Prostate gland (tissue), 2 donors: Measurements from ENCODE around the gene GFI1. TPM values are rescaled to one million over a fixed set of nuclear protein-coding genes. Genes with fewer than 3 reads are reported as not detected.
"Not testable (repeated sequence)": the region's sequence is repeated elsewhere in the genome, so short reads cannot be mapped to it uniquely, and the experiment has no call there.

Experiments used
- DNase-seq: peaks from one replicate; pipeline ENCODE4 v3.0.0-alpha.2; 2019; ENCODE audit warnings: low spot score
- H3K27ac ChIP-seq, 2 donors: fragments of 200-600 bp; sonication (generic); 2 replicates each; pipeline ENCODE4 v1.5.1; 2017 to 2019
- H3K27me3 ChIP-seq: fragments of 200-600 bp; sonication (generic); replicated peaks from 2 replicates; pipeline ENCODE4 v1.5.1; 2019; ENCODE audit not compliant: insufficient read depth
- H3K36me3 ChIP-seq, 2 donors: fragments of 200-600 bp; sonication (generic); 1 replicate in 1 of 2; 2 replicates in 1 of 2; pipeline versions ENCODE4 v1.5.1 to v1.8.1; 2017 to 2019
- H3K4me1 ChIP-seq: fragments of 200-600 bp; sonication (generic); replicated peaks from 2 replicates; pipeline ENCODE4 v1.5.1; 2019
- H3K4me3 ChIP-seq, 2 donors: fragments of 200-600 bp; sonication (generic); 2 replicates each; pipeline ENCODE4 v1.5.1; 2017 to 2019
- H3K9me3 ChIP-seq: fragments of 200-600 bp; sonication (generic); 2 replicates; pipeline ENCODE4 v1.5.1; 2017
- CTCF ChIP-seq, 4 experiments: fragments of 200-600 bp in 2 of 4; fragments of 450-650 bp in 2 of 4; sonication (generic) in 2 of 4; IDR thresholded peaks; 1 replicate in 3 of 4; 2 replicates in 1 of 4; pipeline ENCODE4 v1.5.1; 2016 to 2019; ENCODE audit warnings: antibody characterized with exemption in 4 of 4, mild to moderate bottlenecking in 2 of 4, moderate library complexity in 2 of 4
- POLR2A ChIP-seq: fragments of 450-650 bp; IDR thresholded peaks from one replicate; pipeline ENCODE4 v1.6.1; 2016; ENCODE audit warnings: antibody characterized with exemption, mild to moderate bottlenecking
- POLR2AphosphoS5 ChIP-seq: sonication (generic); formaldehyde crosslinking; IDR thresholded peaks from one replicate; pipeline ENCODE4 v1.6.1; 2017; ENCODE audit warnings: antibody characterized with exemption
- WGBS: methylation state at CpG from one replicate; pipeline ENCODE4 v1.1.5; 2018; 5-methylcytosine and 5-hydroxymethylcytosine counted together
- intact Hi-C: fragments of 100-400 bp; cut with DNase I; formaldehyde crosslinking; loops from one replicate; pipeline ENCODE4 v1.14.2; 2022
- total RNA-seq, 2 donors: library from RNA; depleted of rRNA; stranded (reverse); fragments of >200 nt; gene quantifications; one replicate each; pipeline ENCODE4 v1.1.0, GENCODE V29; 2016

GFI1 gene
- 1 to 10 TPM in 1 of 2 donors, under 1 TPM in 1; 0.32 to 2.1 TPM for total RNA-seq

- TF ChIP-seq POLR2A (no peak), CTCF (IDR thresholded peaks at IDR 0.05) (no peak)
- intact Hi-C loops, result no loop called here
- H3K36me3 ChIP-seq, result no peaks in the 10 kb centered on the region
- H3K9me3 ChIP-seq, result no peaks in the 10 kb centered on the region
- H3K27me3 ChIP-seq, result peaks cover 41% of the 10 kb centered on the region
- WGBS, result 3% methylated on average over 76 of the region's 77 CpGs
- DNase-seq, result no peak
- peak within 1 kb of the TSS; percentile 30 to 38 for H3K4me3 ChIP-seq
- peaks cover 17% of the 10 kb centered on the region for H3K4me1 ChIP-seq
- no peak within 1 kb of the TSS for H3K27ac ChIP-seq
These were observed at the start of gene GFI1 for GRCh38 chr1:92486251-92487077. Gene GFI1 (minus strand): TSS chr1:92486925. CDS start chr1:92483487, 3,438 bp downstream.

GRCh38 chr1:92532371-92532770 lies 45.6 kb upstream of the GFI1 start:
- intact Hi-C loops, DNase-seq: not testable (repeated sequence)

GRCh38 chr1:92531939-92532338 lies 45.2 kb upstream of the GFI1 start:
- H3K4me1 ChIP-seq, H3K27me3 ChIP-seq, intact Hi-C loops, H3K36me3 ChIP-seq, H3K27ac ChIP-seq, H3K9me3 ChIP-seq, DNase-seq, H3K4me3 ChIP-seq: not testable (repeated sequence)
- WGBS, result 96% methylated on average over 3 of the region's 3 CpGs

More at GRCh38 chr1:92532371-92532770, 45.6 kb upstream of the GFI1 start:
- H3K27ac ChIP-seq, H3K9me3 ChIP-seq, H3K27me3 ChIP-seq, H3K4me1 ChIP-seq, H3K4me3 ChIP-seq, H3K36me3 ChIP-seq: not testable (repeated sequence)
- WGBS, result 91% methylated on average over 4 of the region's 4 CpGs

GRCh38 chr1:92527670-92528069 lies 40.9 kb upstream of the GFI1 start:
- H3K4me3 ChIP-seq, result no peak overlapping the region
- no peak for DNase-seq
- intact Hi-C loops, result no loop called here
- no peaks in the 10 kb centered on the region for H3K9me3 ChIP-seq
- 98% methylated on average over 2 of the region's 2 CpGs for WGBS
- no peak overlapping the region for H3K27ac ChIP-seq
- no peaks in the 10 kb centered on the region for H3K27me3 ChIP-seq
- H3K36me3 ChIP-seq, result no peaks in the 10 kb centered on the region
- H3K4me1 ChIP-seq, result no peaks in the 10 kb centered on the region
- no peak for TF ChIP-seq POLR2A
- TF ChIP-seq CTCF (IDR thresholded peaks at IDR 0.05), result no peak
- TF ChIP-seq POLR2AphosphoS5, result no peak

GRCh38 chr1:92524944-92525590 lies 38.3 kb upstream of the GFI1 start:
- H3K4me3 ChIP-seq, H3K27me3 ChIP-seq, intact Hi-C loops, H3K36me3 ChIP-seq, DNase-seq, H3K9me3 ChIP-seq, H3K4me1 ChIP-seq, H3K27ac ChIP-seq: not testable (repeated sequence)
- 97% methylated on average over 9 of the region's 9 CpGs for WGBS

GRCh38 chr1:92519043-92519442 lies 32.3 kb upstream of the GFI1 start:
- Histone ChIP-seq H3K9me3 (no peaks in the 10 kb centered on the region), H3K27me3 (no peaks in the 10 kb centered on the region), H3K4me3 (no peak overlapping the region), H3K4me1 (no peaks in the 10 kb centered on the region), H3K27ac (no peak overlapping the region), H3K36me3 (no peaks in the 10 kb centered on the region)
- intact Hi-C loops, result no loop called here
- 52% methylated on average over 2 of the region's 2 CpGs for WGBS
- TF ChIP-seq CTCF (IDR thresholded peaks at IDR 0.05) (no peak), POLR2AphosphoS5 (no peak), POLR2A (no peak)
- DNase-seq, result no peak
